Uterus (tissue), 2 donors: ENCODE measurements around the gene PRRX2.

Experiments used
- POLR2A ChIP-seq, 2 donors: fragments of 450-650 bp; IDR thresholded peaks; one replicate each; pipeline ENCODE4 v1.6.1; 2016; ENCODE audit warnings: antibody characterized with exemption in 2 of 2, mild to moderate bottlenecking in 1 of 2, moderate library complexity in 1 of 2
- TF ChIP-seq, protein P1 (sequence below), 4 experiments: fragments of 200-600 bp in 2 of 4; fragments of 450-650 bp in 2 of 4; sonication (generic) in 2 of 4; IDR thresholded peaks; one replicate each; pipeline ENCODE4 v1.5.1; 2016 to 2019; ENCODE audit warnings: antibody characterized with exemption in 4 of 4, mild to moderate bottlenecking in 2 of 4, moderate library complexity in 1 of 4

DNA sequence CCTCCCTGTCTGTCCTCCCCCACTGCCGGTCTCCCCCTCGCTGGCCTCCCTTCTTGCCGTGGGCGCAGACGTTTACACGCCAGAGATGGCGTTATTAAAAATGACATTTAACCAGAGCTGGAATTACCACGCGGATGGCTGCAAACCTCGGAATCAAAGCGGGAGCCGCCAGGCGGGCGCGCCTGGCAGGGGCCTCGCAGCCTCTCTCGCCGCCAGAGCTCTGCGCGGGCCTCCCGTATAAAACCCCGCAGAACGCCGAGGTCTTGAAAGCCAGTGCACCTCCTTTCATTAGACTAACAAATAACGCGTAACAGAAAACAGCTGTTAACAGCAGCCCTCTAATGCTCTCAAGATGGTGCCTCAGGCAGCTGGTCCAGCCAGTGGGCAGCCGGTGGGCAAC is 10.2 kb downstream of the PRRX2 start:
- TF ChIP-seq, protein P1, sequence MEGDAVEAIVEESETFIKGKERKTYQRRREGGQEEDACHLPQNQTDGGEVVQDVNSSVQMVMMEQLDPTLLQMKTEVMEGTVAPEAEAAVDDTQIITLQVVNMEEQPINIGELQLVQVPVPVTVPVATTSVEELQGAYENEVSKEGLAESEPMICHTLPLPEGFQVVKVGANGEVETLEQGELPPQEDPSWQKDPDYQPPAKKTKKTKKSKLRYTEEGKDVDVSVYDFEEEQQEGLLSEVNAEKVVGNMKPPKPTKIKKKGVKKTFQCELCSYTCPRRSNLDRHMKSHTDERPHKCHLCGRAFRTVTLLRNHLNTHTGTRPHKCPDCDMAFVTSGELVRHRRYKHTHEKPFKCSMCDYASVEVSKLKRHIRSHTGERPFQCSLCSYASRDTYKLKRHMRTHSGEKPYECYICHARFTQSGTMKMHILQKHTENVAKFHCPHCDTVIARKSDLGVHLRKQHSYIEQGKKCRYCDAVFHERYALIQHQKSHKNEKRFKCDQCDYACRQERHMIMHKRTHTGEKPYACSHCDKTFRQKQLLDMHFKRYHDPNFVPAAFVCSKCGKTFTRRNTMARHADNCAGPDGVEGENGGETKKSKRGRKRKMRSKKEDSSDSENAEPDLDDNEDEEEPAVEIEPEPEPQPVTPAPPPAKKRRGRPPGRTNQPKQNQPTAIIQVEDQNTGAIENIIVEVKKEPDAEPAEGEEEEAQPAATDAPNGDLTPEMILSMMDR (IDR thresholded peaks at IDR 0.05) = no peak
- TF ChIP-seq POLR2A (IDR thresholded peaks at IDR 0.05) = no peak
